ENCODE data around the gene TBC1D30. TPM values are rescaled to one million over a fixed set of nuclear protein-coding genes. Genes with fewer than 3 reads are reported as not detected.

The TBC1D30 gene
- total RNA-seq, 6 experiments from 2014 or later = 1.1 to 2.7 (median 1.3) TPM

GRCh38 chr12:64790166-64790565 lies 34.3 kb upstream of the TBC1D30 start:
- 48% methylated on average over 1 of the region's 1 CpG for WGBS (ENCODE audit: insufficient coverage, low coverage, low lambda C conversion rate, missing lambda C conversion rate)
- no peaks in the 10 kb centered on the region for H3K36me3 ChIP-seq
- no peak overlapping the region for H3K4me3 ChIP-seq
- intact Hi-C loops (cut with DNase I) = no loop called here
- DNase-seq (no peak), ATAC-seq (no peak)
- no peaks in the 10 kb centered on the region for H3K9me3 ChIP-seq
- no peaks in the 10 kb centered on the region for H3K4me1 ChIP-seq
- no peak overlapping the region for H3K27ac ChIP-seq
- H3K27me3 ChIP-seq = no peaks in the 10 kb centered on the region
- no peak for TF ChIP-seq POLR2A (IDR thresholded peaks at IDR 0.05)
- no peak for TF ChIP-seq CTCF (IDR thresholded peaks at IDR 0.05)

GRCh38 chr12:64791036-64791435 lies 33.4 kb upstream of the TBC1D30 start:
- no peak overlapping the region for H3K4me3 ChIP-seq
- ATAC-seq = no peak
- H3K27me3 ChIP-seq = no peaks in the 10 kb centered on the region
- H3K4me1 ChIP-seq = peaks cover 0 to 3% (median 1%) of the 10 kb centered on the region in 4 donors
- no peaks in the 10 kb centered on the region for H3K9me3 ChIP-seq
- no peak overlapping the region for H3K27ac ChIP-seq
- H3K36me3 ChIP-seq = no peaks in the 10 kb centered on the region
- DNase-seq = no peak
- TF ChIP-seq CTCF (IDR thresholded peaks at IDR 0.05) (no peak), POLR2A (IDR thresholded peaks at IDR 0.05) (no peak)
- intact Hi-C loops (cut with DNase I) = no loop called here

GRCh38 chr12:64792128-64792527 lies 32.3 kb upstream of the TBC1D30 start:
- WGBS (ENCODE audit: insufficient coverage, low coverage, low lambda C conversion rate, missing lambda C conversion rate) = 75% methylated on average over 1 of the region's 1 CpG
- H3K27ac ChIP-seq = no peak overlapping the region
- no peaks in the 10 kb centered on the region for H3K36me3 ChIP-seq
- peaks cover 0 to 12% (median 6%) of the 10 kb centered on the region in 4 donors for H3K4me1 ChIP-seq
- no peaks in the 10 kb centered on the region for H3K9me3 ChIP-seq
- H3K27me3 ChIP-seq = no peaks in the 10 kb centered on the region
- ATAC-seq = no peak
- no peak overlapping the region for H3K4me3 ChIP-seq
- DNase-seq = no peak
- intact Hi-C loops (cut with DNase I) = no loop called here
- TF ChIP-seq CTCF (IDR thresholded peaks at IDR 0.05) (no peak), POLR2A (IDR thresholded peaks at IDR 0.05) (no peak)

- no peak for DNase-seq
These were observed 30.8 kb upstream of the TBC1D30 start for GRCh38 chr12:64793610-64794009.

More at GRCh38 chr12:64793610-64794009, 30.8 kb upstream of the TBC1D30 start:
- H3K27me3 ChIP-seq = no peaks in the 10 kb centered on the region
- ATAC-seq = no peak
- intact Hi-C loops (cut with DNase I) = no loop called here
- no peak for TF ChIP-seq POLR2A (IDR thresholded peaks at IDR 0.05)
- TF ChIP-seq CTCF (IDR thresholded peaks at IDR 0.05) = no peak
- no peak overlapping the region for H3K4me3 ChIP-seq
- H3K9me3 ChIP-seq = no peaks in the 10 kb centered on the region
- no peaks in the 10 kb centered on the region for H3K36me3 ChIP-seq
- 74% methylated on average over 3 of the region's 3 CpGs for WGBS (ENCODE audit: insufficient coverage, low coverage, low lambda C conversion rate, missing lambda C conversion rate)
- H3K27ac ChIP-seq = no peak overlapping the region
- H3K4me1 ChIP-seq = peaks cover 0 to 18% (median 6%) of the 10 kb centered on the region in 4 donors
